DMS79 (cell line): ENCODE results near the gene ATOH8.

ENCODE experiments used
- DNase-seq: peaks from one replicate; lab custom pipeline; 2025; lab: John Stamatoyannopoulos, UW

Gene ATOH8

DNA sequence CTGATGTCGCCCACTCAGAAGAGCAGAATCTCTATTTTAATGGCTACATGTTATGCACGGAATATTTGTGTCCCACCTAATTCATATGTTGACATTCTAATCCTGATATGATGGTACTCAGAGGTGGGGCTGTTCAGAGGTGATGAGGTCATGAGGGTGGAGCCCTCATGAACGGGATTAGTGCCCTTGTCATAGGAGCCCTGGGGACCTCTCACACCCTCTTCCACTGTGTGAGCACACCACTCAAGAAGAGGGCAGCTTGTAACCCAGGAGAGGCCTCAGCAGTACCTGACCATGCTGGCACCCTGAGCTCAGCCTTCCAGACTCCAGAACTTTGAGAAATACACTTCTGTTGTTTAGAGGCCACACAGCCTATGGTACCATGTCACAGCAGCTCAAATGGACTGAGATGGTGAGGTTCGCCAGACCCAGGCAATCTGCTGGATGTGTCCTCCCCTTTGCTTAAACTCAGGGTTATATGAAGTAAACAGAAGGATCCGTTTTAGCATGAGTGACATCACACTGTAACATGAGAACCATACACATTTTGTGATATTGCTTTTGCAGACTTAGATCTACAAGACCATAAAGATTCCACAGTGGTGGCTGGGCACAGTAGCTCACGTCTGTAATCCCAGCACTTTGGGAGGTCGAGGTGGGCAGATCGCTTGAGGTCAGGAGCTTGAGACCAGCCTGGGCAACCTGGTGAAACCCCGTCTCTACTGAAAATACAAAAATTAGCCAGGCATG, 48.7 kb downstream of the ATOH8 start:
- DNase-seq: no peak

DNA sequence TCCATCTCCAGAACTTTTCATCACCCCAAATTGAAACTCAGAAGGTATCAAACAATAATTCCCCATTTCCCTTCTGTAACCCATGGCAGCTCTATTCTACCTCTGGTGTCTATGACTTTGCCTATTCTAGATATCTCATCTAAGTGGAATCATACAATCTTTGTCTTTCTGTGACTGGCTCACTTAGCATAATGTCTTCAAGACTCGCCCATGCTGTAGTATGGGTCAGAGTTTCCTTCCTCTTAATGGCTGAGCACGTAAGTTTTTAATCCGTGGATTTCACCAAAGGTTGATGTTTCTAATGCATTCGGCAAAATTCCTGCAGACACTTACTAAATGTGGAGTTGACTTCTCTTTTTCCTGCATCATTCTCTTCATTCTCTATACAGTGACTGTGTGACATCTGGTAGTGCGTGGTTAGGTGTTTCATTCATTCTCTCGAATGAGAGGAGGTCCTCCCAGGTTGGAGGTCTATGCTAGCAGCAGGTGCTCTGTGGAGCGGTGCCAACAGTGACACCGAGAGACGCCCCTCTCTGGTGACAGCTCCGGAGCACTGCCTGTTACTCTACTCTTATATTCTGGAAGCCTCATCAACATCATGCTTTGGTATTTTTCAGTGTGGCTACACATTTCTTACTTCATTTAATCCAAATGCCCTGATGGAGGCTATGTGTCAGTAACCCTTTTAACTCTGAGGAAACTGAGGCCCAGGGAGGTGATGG, 50.1 kb downstream of the ATOH8 start:
- no peak for DNase-seq

DNA sequence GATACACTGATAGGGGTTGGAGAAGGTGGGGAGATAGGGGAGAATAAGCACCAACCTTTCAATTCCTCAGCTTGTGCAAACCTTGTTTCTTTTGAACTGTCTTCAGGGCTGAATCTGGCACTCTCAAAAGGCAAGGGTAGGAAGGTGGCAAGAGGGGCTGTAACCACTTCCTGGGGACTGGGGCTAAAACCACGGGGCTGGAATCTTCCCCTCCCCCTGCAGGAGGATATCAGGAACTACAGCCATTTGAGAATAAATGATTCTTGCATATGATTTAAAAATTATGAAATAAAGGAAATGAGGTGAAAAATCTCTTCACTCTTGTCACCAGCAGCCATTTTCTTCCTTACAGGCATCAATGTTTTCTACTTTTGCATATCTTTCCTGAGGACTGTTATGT, 50.8 kb downstream of the ATOH8 start:
- no peak for DNase-seq

DNA sequence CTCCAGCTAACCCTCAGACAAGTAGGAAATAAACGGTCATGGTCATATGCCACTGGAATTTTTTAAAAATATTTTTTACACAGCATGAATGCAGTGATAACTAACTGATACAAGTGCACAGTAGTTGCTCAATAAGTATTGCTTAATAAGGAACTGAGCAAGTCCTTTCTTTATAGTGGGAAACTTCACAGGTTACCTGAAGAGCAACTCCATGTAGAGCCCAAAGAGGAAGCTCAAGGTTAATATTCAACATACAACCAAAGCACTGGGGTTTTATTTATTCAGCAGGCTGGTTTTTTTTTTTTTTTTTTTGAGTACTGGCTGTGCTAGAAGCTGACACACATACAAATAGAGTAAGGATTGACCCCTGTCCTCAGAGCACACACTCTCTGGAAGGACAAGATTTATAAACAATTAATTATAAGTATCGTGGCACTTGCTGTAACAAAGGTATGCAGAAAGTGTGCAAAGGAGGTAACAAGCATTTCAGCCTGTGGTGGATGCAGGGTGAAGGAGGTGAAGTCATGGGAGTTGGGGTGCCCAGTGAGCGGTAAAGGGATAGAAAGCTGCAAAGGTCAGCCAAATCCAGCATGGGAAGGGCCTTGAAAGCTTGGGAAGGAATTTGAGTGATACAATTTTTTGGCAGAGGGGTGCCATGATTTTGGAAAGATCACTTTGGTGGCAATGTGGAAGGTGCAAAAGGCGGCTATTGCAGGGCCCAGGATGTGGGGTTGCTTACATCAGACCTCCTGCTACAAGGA, 52.7 kb downstream of the ATOH8 start:
- no peak for DNase-seq

DNA sequence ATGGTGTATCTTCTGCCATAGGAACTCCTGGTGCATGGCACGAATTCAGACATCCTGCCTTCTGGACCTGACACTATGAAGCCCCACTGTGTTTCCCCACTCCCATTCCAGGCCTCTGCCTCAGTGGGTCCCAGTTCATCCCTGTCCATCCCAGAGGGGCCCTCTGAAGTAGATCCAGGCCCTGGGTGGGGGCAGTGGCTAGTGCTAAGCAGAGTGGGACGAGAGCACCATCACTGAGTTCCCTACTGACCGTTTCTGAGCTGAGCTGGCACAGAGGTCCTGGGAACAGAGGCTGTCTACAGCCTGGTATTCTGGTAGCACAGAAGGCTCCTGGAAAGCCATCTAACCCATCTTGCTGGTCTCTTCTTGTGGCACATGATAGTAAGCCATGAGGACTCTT, 54.0 kb downstream of the ATOH8 start:
- DNase-seq: no peak

DNA sequence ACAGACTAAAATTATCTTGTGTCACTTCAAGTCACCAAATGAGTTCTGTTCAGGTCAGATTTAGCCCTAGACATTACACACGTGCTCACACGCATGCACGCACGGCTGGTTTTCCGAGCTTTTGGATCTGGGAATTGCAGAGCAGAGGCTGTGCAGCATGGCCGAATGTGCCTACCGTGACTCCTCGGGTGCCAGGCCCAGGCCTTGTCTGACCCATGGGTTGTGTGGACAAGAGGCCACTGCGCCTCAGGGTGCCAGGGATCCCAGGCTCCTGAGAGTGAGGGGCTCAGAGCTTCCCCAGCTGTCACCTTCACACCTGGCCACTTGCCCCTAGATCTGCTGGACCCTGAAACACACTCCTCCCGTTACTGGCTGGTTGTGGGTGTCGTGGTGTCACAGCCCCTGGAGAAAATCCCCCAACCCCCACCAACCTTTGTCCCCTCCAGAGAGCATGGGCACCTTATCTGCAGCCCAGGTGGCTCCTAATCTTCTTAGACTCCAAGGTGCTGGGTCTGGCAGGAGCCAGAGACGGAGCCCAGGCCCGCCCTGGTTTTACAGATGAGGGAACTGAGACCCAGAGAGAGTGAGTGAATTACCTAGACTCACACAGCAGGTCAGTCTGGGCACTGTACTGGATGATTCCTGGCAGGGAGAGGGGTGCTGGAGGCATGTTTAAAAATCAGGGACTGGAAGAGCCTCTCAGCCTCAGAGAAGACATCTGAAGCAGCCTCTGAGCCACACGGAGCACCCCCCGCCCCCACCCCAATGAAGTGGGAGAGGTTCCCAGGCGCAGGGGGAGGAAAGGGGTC, 56.8 kb downstream of the ATOH8 start:
- DNase-seq: no peak

DNA sequence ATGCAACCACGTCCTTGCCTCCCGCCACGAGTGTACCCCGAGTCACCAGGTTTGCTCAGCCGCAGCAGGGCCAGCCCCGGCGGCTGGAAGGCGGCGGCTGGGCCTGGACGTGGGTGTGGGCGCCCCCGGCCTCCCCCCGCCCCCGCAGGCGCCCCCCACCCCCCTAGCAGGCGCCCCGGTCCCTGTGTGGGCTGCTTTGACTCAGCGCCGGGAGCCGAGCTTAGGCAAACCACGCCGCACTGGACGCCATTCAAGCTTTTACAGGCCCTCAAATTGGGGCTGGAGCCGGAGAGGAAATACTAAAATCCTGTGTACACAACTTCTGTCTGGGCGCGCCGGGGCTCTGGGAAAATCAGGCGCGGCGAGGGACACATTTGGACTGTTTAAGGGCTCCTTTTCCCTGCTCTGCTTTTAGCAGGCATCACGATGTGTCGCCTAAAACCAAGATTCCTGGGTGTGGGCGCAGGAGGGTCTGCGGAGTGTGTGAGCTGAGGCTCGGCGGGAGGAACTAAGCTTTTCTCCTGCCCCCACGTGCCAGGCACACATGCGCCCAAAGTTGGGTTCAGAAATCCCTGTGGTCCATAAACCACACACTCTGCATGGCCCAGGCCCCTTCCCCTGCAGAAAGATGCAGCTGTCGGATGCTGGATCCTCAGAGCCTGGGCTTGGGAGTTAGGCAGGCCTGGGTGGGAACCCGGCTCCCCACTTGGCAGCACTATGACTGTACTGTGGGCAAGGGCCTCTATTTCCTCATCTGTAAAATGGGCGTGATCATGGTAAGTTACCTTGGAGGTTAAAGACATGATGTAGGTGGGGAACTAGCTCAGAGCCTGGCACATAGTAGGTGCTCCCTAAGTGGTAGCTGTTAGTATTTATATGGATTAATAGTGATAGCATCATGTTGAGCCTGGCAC, 57.6 kb downstream of the ATOH8 start:
- no peak for DNase-seq

DNA sequence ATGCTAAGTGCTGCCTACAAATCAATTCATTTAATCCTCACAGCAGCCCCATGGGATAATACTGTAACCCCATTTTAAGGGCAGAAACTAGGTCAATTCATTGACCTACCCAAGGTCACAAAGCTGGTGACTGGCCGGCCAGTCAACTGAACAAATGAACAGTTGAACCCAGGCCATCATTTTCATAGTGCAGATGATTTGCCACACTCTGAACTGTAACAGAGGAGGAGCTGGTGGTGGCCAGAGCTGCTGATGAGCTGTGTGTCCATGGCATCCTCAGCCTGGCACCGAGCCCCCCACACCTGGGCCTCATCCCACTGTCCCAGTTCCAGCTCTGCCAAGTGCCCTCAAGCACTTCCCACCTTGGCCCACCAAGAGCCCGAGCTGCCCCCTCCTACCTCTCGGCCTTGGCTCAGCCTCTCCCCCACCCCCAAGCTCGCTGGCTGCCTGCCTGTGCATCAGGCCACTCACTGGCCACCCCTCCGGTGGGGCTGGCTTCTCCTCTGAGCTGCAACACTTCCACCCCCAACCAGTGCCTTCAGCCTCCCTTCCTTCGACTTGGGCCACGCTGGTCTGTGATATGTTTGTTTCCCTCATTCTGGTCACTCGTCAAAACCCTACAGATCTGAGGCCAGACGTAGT, 58.4 kb downstream of the ATOH8 start:
- no peak for DNase-seq

DNA sequence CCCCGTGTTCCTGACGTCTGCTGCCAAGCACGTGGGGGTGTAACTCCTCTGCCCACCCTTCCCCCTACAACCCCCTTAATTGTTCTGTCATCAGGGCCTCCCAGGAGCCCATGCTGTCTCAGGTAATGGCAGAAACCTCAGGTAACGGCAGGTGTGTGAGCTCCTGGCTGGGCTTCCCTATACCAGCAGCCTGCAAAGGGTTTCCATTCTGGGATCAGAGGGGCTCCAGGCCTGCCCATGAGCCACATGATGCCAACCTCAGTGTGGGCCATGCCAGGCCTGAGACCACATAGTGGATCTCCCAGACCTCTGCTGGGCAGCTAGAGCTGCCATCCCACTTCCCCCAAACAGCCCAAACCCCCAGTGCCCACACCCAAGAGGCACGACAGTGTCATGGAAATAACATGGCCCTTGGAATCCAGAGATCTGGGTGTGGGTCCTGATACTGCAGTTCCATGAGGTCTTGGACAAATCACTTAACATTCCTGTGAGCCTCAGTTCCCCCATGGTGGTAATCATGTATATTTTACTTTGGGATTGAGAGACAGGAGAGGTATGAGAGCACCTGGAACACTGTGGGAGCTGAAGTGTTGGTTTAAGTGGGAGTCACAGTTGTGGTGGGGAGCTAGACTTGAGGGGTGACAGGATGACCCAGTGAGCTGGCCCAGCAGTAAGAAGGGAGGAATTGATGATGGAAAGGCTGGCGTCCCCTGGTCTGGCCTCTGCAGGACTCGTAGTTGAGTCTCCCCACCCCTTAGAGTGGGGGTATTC, 59.6 kb downstream of the ATOH8 start:
- DNase-seq: no peak

DNA sequence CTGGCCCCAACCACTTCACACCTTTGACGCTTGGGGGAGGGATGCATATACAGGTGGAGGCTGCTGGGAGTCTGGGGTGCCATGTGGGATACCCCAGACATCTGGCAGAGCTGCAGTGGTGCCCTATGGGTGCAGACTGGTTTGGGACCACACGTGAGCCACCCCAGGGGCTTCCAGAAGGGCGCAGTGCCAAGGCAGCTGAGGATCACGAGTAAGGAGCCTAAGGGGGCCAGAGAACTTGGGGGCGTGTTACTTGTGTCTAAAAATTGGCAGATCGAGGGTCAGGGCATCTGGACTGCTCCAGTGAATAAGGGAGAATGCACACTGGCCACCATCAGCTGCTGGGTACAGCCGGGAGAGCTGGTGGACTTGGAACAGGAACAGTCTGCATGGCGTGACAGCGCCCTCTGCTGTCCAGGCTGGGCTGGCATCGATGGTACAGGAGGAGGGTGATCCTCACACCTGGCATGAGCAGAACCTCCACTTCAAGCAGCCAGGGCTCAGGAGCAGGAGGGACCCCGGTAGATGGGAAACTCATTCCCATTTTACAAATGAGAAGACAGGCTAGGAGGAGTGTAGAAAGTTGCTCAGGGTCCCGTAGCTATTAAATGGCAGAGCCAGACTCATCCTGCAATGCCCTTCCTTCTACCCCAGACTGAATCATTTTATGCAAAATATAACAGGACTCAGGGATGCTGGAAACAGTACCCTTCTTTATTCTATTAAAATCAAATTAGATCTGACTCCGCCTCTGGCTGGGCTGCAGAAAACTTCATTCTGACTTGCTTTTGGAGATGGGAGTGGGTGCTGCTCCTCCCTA, 60.4 kb downstream of the ATOH8 start:
- DNase-seq: peak; percentile 66

DNA sequence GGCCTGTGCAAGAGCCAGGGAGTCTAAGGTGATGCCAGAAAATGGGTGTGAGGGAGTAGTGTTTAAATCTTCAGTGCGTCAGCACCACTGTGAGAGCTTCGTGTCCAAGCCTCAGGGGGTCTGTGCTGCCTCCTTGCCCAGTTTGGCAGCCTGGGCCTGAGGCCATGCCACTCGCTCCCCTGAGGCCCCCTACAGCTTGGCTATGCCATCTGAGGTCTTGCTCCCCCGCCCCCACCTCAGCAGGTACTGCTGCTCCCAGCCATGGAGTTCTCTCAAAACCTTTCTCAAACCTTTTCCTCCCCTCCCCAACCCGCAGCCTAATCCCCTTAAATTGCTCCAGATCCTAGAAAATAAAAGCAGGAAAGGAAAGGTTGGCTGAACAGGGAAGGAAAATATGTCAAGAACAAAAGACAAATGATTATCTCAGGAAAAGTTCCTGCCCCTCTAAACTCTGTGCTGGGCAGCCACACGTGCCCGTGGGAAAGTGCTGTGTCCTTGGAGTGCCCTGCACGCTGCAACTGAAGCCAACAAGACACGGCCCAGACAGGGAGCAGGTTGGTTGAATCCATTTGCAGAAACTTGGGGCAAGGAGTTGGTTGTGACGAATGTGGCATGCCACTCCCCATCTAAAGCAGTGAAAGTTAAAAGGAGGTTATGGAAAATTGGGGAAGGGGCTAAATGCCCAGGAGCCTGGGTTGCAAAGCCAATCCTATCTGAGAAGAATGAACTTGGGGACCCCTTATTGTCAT, 61.2 kb downstream of the ATOH8 start:
- DNase-seq: no peak

DNA sequence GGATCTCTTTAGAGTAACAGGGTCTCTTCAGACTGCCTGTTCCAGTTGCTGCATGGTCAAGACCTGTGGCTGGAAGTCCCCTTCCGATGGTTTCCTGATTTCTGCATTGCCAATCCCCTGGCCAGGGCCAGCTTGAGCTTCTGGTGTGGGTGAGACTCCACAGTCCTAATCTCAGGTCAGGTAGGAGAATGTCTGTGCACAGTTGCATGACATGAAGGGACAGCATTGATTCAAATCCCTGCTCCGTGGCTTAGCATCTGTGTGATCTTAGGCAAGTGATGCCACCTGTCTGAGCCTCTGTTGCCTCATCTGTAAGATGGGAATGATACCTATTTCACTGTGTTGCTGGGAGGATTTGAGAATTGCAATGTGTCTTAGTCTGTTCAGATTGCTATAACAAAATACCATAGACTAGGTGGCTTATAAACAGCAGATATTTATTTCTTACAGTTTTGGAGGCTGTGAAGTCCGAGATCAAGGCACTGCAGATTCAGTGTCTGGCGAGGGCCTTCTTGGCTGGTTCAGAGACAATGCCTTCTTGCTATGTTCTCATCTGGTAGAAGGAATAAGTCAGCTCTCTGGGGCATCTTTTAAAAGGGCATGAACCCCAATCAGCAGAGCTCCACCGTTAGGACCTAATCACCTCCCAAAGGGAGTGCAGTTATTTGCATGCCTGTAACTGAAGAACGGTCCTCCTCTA, 66.2 kb downstream of the ATOH8 start:
- no peak for DNase-seq

DNA sequence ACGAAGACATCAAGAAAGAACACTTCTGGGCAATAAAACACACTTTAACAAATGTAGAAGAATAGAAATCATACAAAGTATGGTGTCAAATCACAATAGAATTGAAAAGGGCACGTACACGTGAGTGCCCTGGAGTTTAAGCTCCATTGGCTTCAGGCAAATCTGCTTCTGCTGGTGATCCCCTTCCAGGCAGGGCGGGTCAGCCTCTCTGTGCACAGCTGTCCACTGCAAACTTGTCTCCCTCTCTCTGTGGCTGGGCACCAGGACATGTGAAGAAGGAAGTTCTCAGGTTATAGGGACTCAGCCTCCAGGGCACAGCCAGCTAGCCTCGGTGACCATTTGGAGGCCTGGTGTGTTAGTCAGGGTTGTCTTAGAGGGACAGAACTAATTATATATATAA, 69.0 kb downstream of the ATOH8 start:
- no peak for DNase-seq

DNA sequence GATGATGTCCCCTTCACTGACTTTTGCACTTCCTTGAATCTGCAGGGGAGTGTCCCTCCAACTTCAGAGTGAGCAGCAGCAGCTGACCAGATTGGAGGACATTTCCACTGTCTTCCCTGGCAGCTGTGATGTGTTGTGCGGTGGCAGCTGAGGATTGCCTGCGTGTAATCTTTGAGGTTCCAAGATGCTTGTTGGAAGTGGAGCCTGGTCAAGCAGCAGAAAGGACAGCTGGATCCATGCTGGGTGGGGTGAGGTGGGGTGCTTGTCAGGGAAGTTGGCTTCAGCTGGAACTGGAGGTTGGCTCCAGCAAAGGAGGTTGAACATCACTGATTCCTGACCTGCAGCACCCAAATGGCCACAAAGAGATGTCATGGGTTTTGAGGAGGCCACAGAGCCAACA, 70.2 kb downstream of the ATOH8 start:
- DNase-seq: no peak

DNA sequence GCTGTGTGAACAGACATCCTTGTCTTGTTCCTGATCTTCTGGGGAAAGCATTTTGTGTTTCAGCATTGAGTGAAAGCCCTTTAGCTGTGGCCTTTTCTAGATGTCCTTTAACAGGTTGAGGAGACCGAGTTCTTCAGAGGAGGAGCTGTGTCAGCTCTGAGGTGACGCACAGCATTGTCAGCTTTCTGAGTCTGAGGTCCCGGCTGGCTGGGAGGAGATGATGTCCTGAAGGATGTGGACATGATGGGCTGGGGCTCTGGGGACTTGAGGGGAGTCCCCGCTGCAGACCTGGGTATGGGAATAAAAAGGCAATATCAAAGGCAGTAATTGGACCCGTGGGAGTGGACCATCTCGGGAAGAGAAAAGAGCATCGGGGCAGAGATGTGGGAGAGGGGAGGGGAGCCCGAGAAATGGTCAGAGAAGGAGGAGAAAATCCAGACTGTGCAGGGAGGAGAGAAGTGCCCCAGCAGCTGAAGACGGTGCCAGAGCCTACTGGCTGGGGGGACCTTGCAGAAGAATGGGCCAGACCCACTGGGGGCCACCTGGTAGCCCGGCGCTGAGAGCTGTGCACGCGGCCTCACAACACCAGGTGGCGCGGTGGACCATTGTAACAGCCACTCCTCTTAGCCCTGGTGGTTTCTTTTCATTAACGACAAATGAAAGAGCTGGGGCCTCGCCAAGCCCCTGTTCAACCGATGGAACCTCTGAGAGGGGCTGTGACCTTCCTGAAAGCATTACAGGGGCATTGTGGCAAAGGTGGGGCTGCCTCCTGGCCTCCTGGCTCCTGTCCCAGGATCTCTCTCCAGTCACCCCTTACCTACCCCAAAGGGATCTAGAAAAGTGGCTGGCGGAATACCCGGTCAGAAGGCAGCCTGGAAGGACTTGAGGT, 73.4 kb downstream of the ATOH8 start:
- DNase-seq: peak; percentile 68

DNA sequence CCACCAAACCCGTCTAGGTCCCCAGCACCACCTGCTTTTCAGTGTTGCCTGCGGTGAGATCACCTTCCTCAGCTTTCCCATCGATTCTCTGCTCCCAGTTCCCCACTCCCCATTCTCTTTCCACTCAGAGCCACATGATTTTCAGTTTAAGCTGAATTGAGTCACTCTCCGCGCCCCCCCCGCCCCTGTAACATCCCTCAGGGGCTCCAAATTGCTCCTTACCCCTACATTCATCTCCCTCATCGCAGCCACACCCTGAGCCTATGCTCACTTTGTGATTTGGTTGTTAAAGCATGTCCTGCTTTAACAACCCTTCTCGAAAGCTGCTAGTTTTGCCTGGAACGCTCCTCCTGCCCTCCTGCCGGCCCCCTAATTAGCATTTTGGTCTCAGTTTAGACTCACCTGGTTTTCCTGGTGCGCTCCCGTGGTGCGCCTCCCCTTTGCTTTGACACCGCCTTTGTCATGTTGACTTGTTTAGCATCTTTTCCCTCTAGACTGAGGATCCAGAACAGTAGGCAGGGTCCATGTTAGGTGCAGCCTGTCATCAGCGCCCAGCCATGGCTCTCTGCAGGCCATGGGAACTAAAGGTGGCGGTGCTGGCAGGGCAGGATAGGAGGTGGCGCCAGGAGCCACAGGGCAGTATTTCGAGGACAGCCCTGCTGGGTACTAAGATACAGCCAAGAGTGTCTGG, 74.2 kb downstream of the ATOH8 start:
- DNase-seq: no peak
